Measurements from ENCODE around the gene ICAM4. TPM values are rescaled to one million over a fixed set of nuclear protein-coding genes. Genes with fewer than 3 reads are reported as not detected.

The ICAM4 gene
- total and polyA plus RNA-seq, 9 of the 15 experiments (the other 6 are each of a cell fraction or from before 2014, with no cell fraction given): 14.1 to 86.1 (median 29.6) TPM

- no peak for TF ChIP-seq ZHX1 (conservative IDR thresholded peaks at IDR 0.05; ENCODE audit: low read length)
- no peak for TF ChIP-seq E2F3 (CRISPR knock-in tag; IDR thresholded peaks at IDR 0.05)
- TF ChIP-seq MNT (conservative IDR thresholded peaks at IDR 0.05): peak; percentile 39 to 81
- TF ChIP-seq FOXA1 (IDR thresholded peaks at IDR 0.05; ENCODE audit: borderline replicate concordance): no peak
- no peak for TF ChIP-seq BCOR (IDR thresholded peaks at IDR 0.05)
- TF ChIP-seq KLF10 (CRISPR knock-in tag; IDR thresholded peaks at IDR 0.05): no peak
- TF ChIP-seq LARP7 (IDR thresholded peaks at IDR 0.05): no peak
- no peak for TF ChIP-seq ZBTB9 (CRISPR knock-in tag; IDR thresholded peaks at IDR 0.05)
- TF ChIP-seq CLOCK (CRISPR knock-in tag; IDR thresholded peaks at IDR 0.05; ENCODE audit: borderline replicate concordance): no peak
- TF ChIP-seq HNRNPLL (IDR thresholded peaks at IDR 0.05; ENCODE audit: low read depth, low read length, poor library complexity, severe bottlenecking): peak; percentile 37
- no peak for TF ChIP-seq FOXJ2 (tag; IDR thresholded peaks at IDR 0.05)
- TF ChIP-seq HOMEZ (CRISPR knock-in tag; IDR thresholded peaks at IDR 0.05): no peak
- TF ChIP-seq KLF13 (tag; IDR thresholded peaks at IDR 0.05; ENCODE audit: borderline replicate concordance, low read depth): no peak
- TF ChIP-seq ILK (tag; IDR thresholded peaks at IDR 0.05; ENCODE audit: borderline replicate concordance, low read depth): no peak
- no peak for TF ChIP-seq ZNF75A (CRISPR knock-in tag; IDR thresholded peaks at IDR 0.05)
- peak; percentile 54 for TF ChIP-seq GABPB1 (CRISPR knock-in tag; IDR thresholded peaks at IDR 0.05)
- TF ChIP-seq HDAC1 (IDR thresholded peaks at IDR 0.05): peak in 1 of 2 experiments; percentile 35; a peak in 1 of 4 replicates
- TF ChIP-seq SRSF3 (IDR thresholded peaks at IDR 0.05; ENCODE audit: insufficient read depth, low read length): no peak
Measured at GRCh38 chr19:10290876-10291553, 4.3 kb downstream of the ICAM4 start (continued).
